Endothelial cell (in vitro differentiated cells): ENCODE data around the gene PEPD. TPM values are rescaled to one million over a fixed set of nuclear protein-coding genes. Genes with fewer than 3 reads are reported as not detected.
"Not testable (repeated sequence)": the region's sequence is repeated elsewhere in the genome, so short reads cannot be mapped to it uniquely, and the experiment has no call there.

ENCODE experiments used
- DNase-seq: peaks from one replicate; pipeline ENCODE4 v3.0.0; 2021; ENCODE audit warnings: low spot score
- H3K27ac Mint-ChIP-seq: one replicate; pipeline ENCODE4 v1.8.0; 2021; ENCODE audit warnings: mixed read lengths, inconsistent platforms; ENCODE audit not compliant: unreplicated experiment
- H3K27me3 Mint-ChIP-seq: one replicate; pipeline ENCODE4 v1.8.0; 2021; ENCODE audit warnings: mild to moderate bottlenecking, moderate library complexity, mixed read lengths, inconsistent platforms; ENCODE audit not compliant: unreplicated experiment
- H3K36me3 Mint-ChIP-seq: one replicate; pipeline ENCODE4 v1.8.0; 2021; ENCODE audit warnings: mild to moderate bottlenecking, low read depth, mixed read lengths, inconsistent platforms; ENCODE audit not compliant: unreplicated experiment
- H3K4me1 Mint-ChIP-seq: one replicate; pipeline ENCODE4 v1.8.0; 2021; ENCODE audit warnings: mild to moderate bottlenecking, mixed read lengths, inconsistent platforms; ENCODE audit not compliant: unreplicated experiment
- H3K4me3 Mint-ChIP-seq: one replicate; pipeline ENCODE4 v1.8.0; 2021; ENCODE audit warnings: mild to moderate bottlenecking, mixed read lengths, inconsistent platforms; ENCODE audit not compliant: unreplicated experiment
- H3K9me3 Mint-ChIP-seq: one replicate; pipeline ENCODE4 v1.8.0; 2021; ENCODE audit warnings: mixed read lengths, inconsistent platforms; ENCODE audit not compliant: unreplicated experiment
- CTCF ChIP-seq: fragments of 200-600 bp; sonication (generic); IDR thresholded peaks from one replicate; pipeline ENCODE4 v1.5.0; 2021; ENCODE audit warnings: antibody characterized with exemption; ENCODE audit not compliant: unreplicated experiment
- total RNA-seq: library from RNA; stranded (reverse); fragmentation: NEBNext Ultra II Directional; extraction: Animal tissue kit (Norgen Biotek cat#: 25700); gene quantifications from one replicate; pipeline ENCODE4 v1.2.1, GENCODE V29; 2021; ENCODE audit not compliant: unreplicated experiment

PEPD gene
- total RNA-seq, 1 donor from 2014 or later: 40.5 TPM

- no peak for DNase-seq
- Mint-ChIP-seq H3K27me3 (peaks cover 8% of the 10 kb centered on the region), H3K9me3 (no peaks in the 10 kb centered on the region), H3K36me3 (peaks cover 4% of the 10 kb centered on the region), H3K4me1 (peaks cover 32% of the 10 kb centered on the region), H3K4me3 (no peak overlapping the region), H3K27ac (no peak overlapping the region)
- TF ChIP-seq CTCF: no peak
These were observed 36.1 kb upstream of the PEPD start for GRCh38 chr19:33557720-33558119.

GRCh38 chr19:33557196-33557595 is 35.6 kb upstream of the PEPD start:
- no peak overlapping the region for H3K4me3 Mint-ChIP-seq
- peaks cover 8% of the 10 kb centered on the region for H3K27me3 Mint-ChIP-seq
- peaks cover 32% of the 10 kb centered on the region for H3K4me1 Mint-ChIP-seq
- H3K36me3 Mint-ChIP-seq: peaks cover 4% of the 10 kb centered on the region
- TF ChIP-seq CTCF: no peak
- no peak for DNase-seq
- H3K27ac Mint-ChIP-seq: no peak overlapping the region
- no peaks in the 10 kb centered on the region for H3K9me3 Mint-ChIP-seq

- no peak for TF ChIP-seq CTCF
- no peak overlapping the region for H3K27ac Mint-ChIP-seq
These were observed 34.7 kb upstream of the PEPD start for GRCh38 chr19:33556261-33556660.

GRCh38 chr19:33555726-33556125 is 34.1 kb upstream of the PEPD start:
- not testable (repeated sequence) for H3K9me3 Mint-ChIP-seq, H3K36me3 Mint-ChIP-seq, H3K27me3 Mint-ChIP-seq, DNase-seq
- Mint-ChIP-seq H3K27ac (peak overlapping the region; percentile 8), H3K4me3 (peak overlapping the region; percentile 38), H3K4me1 (peaks cover 32% of the 10 kb centered on the region)

More at GRCh38 chr19:33556261-33556660, 34.7 kb upstream of the PEPD start:
- Mint-ChIP-seq H3K36me3 (peaks cover 4% of the 10 kb centered on the region), H3K4me3 (no peak overlapping the region), H3K27me3 (peaks cover 8% of the 10 kb centered on the region), H3K9me3 (no peaks in the 10 kb centered on the region), H3K4me1 (peaks cover 32% of the 10 kb centered on the region)
- DNase-seq: no peak

GRCh38 chr19:33554821-33555220 is 33.2 kb upstream of the PEPD start:
- Mint-ChIP-seq H3K4me1 (peaks cover 32% of the 10 kb centered on the region), H3K4me3 (no peak overlapping the region), H3K27ac (no peak overlapping the region), H3K27me3 (peaks cover 8% of the 10 kb centered on the region), H3K36me3 (peaks cover 4% of the 10 kb centered on the region), H3K9me3 (no peaks in the 10 kb centered on the region)
- DNase-seq: no peak
- TF ChIP-seq CTCF: no peak

GRCh38 chr19:33554391-33554790 is 32.8 kb upstream of the PEPD start:
- no peaks in the 10 kb centered on the region for H3K9me3 Mint-ChIP-seq
- peaks cover 4% of the 10 kb centered on the region for H3K36me3 Mint-ChIP-seq
- DNase-seq: no peak
- H3K4me1 Mint-ChIP-seq: peaks cover 32% of the 10 kb centered on the region
- TF ChIP-seq CTCF: no peak
- H3K4me3 Mint-ChIP-seq: no peak overlapping the region
- H3K27me3 Mint-ChIP-seq: peaks cover 8% of the 10 kb centered on the region
- no peak overlapping the region for H3K27ac Mint-ChIP-seq
